Gastroesophageal sphincter (tissue), 3 donors: ENCODE results near the gene SYNGR3.

Experiments used
- EP300 ChIP-seq: sonication (generic); formaldehyde crosslinking; IDR thresholded peaks from one replicate; pipeline ENCODE4 v1.6.1; 2017; ENCODE audit warnings: antibody characterized with exemption, mild to moderate bottlenecking
- POLR2A ChIP-seq, 2 donors: fragments of 450-650 bp; IDR thresholded peaks; one replicate each; pipeline ENCODE4 v1.6.1; 2017; ENCODE audit warnings: antibody characterized with exemption in 2 of 2, mild to moderate bottlenecking in 2 of 2, moderate library complexity in 1 of 2
- POLR2AphosphoS5 ChIP-seq: sonication (generic); formaldehyde crosslinking; IDR thresholded peaks from one replicate; pipeline ENCODE4 v1.6.1; 2017; ENCODE audit warnings: antibody characterized with exemption
- TF ChIP-seq, protein P1 (sequence below), 4 experiments: fragments of 200-600 bp in 2 of 4; fragments of 450-650 bp in 2 of 4; sonication (generic) in 1 of 4; IDR thresholded peaks; one replicate each; pipeline ENCODE4 v1.5.1; 2017 to 2019; ENCODE audit warnings: antibody characterized with exemption in 4 of 4, mild to moderate bottlenecking in 2 of 4, moderate library complexity in 2 of 4

DNA sequence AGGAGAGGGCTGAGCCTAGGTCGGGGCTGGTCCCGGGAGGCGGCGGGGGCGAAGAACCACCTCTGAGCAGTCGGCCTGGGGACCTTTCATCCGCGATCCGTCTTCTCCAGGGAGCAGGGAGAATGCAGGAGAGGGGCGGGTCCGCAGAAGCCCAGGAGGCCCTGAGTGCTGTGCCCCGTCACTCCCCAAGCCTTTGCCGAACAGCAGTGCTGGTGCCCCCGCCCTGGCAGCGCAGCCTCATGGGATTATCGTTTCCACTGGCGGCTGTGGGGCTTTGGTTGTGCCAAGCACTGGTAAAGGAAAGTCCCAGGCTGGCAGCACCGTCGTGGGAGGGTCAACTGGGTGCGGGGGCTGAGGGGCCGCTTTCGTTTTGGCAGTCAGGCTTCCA lies 17.3 kb upstream of the SYNGR3 start:
- TF ChIP-seq, protein P1, sequence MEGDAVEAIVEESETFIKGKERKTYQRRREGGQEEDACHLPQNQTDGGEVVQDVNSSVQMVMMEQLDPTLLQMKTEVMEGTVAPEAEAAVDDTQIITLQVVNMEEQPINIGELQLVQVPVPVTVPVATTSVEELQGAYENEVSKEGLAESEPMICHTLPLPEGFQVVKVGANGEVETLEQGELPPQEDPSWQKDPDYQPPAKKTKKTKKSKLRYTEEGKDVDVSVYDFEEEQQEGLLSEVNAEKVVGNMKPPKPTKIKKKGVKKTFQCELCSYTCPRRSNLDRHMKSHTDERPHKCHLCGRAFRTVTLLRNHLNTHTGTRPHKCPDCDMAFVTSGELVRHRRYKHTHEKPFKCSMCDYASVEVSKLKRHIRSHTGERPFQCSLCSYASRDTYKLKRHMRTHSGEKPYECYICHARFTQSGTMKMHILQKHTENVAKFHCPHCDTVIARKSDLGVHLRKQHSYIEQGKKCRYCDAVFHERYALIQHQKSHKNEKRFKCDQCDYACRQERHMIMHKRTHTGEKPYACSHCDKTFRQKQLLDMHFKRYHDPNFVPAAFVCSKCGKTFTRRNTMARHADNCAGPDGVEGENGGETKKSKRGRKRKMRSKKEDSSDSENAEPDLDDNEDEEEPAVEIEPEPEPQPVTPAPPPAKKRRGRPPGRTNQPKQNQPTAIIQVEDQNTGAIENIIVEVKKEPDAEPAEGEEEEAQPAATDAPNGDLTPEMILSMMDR (IDR thresholded peaks at IDR 0.05) = no peak
- TF ChIP-seq POLR2AphosphoS5 (no peak), POLR2A (IDR thresholded peaks at IDR 0.05) (no peak), EP300 (no peak)
